Uterus (tissue), 4 donors: ENCODE results near the gene DPP6. TPM values are rescaled to one million over a fixed set of nuclear protein-coding genes. Genes with fewer than 3 reads are reported as not detected.

Source experiments
- DNase-seq, 2 donors: peaks; one replicate each; pipeline ENCODE4 v3.0.0-alpha.2; 2019 to 2020
- H3K27ac ChIP-seq, 2 donors: fragments of 200-600 bp; sonication (generic); 1 replicate in 1 of 2; 2 replicates in 1 of 2; pipeline ENCODE4 v1.5.1; 2016 to 2018
- H3K27me3 ChIP-seq, 2 donors: fragments of 200-600 bp; sonication (generic); one replicate each; pipeline ENCODE4 v1.5.1; 2018 to 2019; ENCODE audit warnings: control low read depth in 1 of 2
- H3K36me3 ChIP-seq, 2 donors: fragments of 200-600 bp; sonication (generic); one replicate each; pipeline ENCODE4 v1.5.1; 2019; ENCODE audit warnings: control low read depth in 1 of 2
- H3K4me1 ChIP-seq, 2 donors: fragments of 200-600 bp; sonication (generic); one replicate each; pipeline ENCODE4 v1.5.1; 2018 to 2019; ENCODE audit warnings: control low read depth in 1 of 2
- H3K4me3 ChIP-seq, 2 donors: fragments of 200-600 bp; sonication (generic); 1 replicate in 1 of 2; 2 replicates in 1 of 2; pipeline ENCODE4 v1.5.1; 2018 to 2019; ENCODE audit warnings: mild to moderate bottlenecking in 1 of 2
- H3K9me3 ChIP-seq, 2 donors: fragments of 200-600 bp; sonication (generic); one replicate each; pipeline ENCODE4 v1.5.1; 2019; ENCODE audit warnings: control low read depth in 1 of 2
- CTCF ChIP-seq, 4 experiments: fragments of 200-600 bp in 2 of 4; fragments of 450-650 bp in 2 of 4; sonication (generic) in 2 of 4; IDR thresholded peaks; one replicate each; pipeline ENCODE4 v1.5.1; 2016 to 2019; ENCODE audit warnings: antibody characterized with exemption in 4 of 4, mild to moderate bottlenecking in 2 of 4, moderate library complexity in 1 of 4
- POLR2A ChIP-seq, 2 donors: fragments of 450-650 bp; IDR thresholded peaks; one replicate each; pipeline ENCODE4 v1.6.1; 2016; ENCODE audit warnings: antibody characterized with exemption in 2 of 2, mild to moderate bottlenecking in 1 of 2, moderate library complexity in 1 of 2
- intact Hi-C: fragments of 100-400 bp; cut with DNase I; formaldehyde crosslinking; loops from one replicate; pipeline ENCODE4 v1.15.1; 2023; ENCODE audit warnings: low total_unique reads
- total RNA-seq, 4 donors: library from RNA; depleted of rRNA in 3 of 4; stranded (reverse); fragments of >200 nt in 3 of 4; gene quantifications; one replicate each; pipeline versions ENCODE4 v1.1.0 to v1.2.4, GENCODE V29; 2014 to 2023
- donor health status: DM: yes; HTN: yes; CAD: no.

Gene DPP6
- total RNA-seq, 4 donors from 2014 or later: 4.1 to 107 (median 42.7) TPM

GRCh38 chr7:154888690-154889089 is 836.5 kb downstream of the DPP6 start:
- no peak overlapping the region for H3K4me3 ChIP-seq
- intact Hi-C loops: no loop called here
- no peak for DNase-seq
- no peaks in the 10 kb centered on the region for H3K4me1 ChIP-seq
- no peaks in the 10 kb centered on the region for H3K9me3 ChIP-seq
- no peak for TF ChIP-seq CTCF (IDR thresholded peaks at IDR 0.05)
- TF ChIP-seq POLR2A (IDR thresholded peaks at IDR 0.05): no peak
- no peaks in the 10 kb centered on the region for H3K36me3 ChIP-seq
- H3K27ac ChIP-seq: no peak overlapping the region
- H3K27me3 ChIP-seq: no peaks in the 10 kb centered on the region

GRCh38 chr7:154892459-154892858 is 840.3 kb downstream of the DPP6 start:
- intact Hi-C loops: no loop called here
- Histone ChIP-seq H3K4me3 (no peak overlapping the region), H3K27ac (no peak overlapping the region), H3K36me3 (no peaks in the 10 kb centered on the region), H3K9me3 (no peaks in the 10 kb centered on the region), H3K4me1 (no peaks in the 10 kb centered on the region), H3K27me3 (no peaks in the 10 kb centered on the region)
- TF ChIP-seq POLR2A (IDR thresholded peaks at IDR 0.05) (no peak), CTCF (IDR thresholded peaks at IDR 0.05) (no peak)
- DNase-seq: no peak

- intact Hi-C loops: no loop called here
- TF ChIP-seq POLR2A (IDR thresholded peaks at IDR 0.05) (no peak), CTCF (IDR thresholded peaks at IDR 0.05) (no peak)
- no peaks in the 10 kb centered on the region for H3K27me3 ChIP-seq
- no peak overlapping the region for H3K27ac ChIP-seq
- no peak overlapping the region for H3K4me3 ChIP-seq
- H3K9me3 ChIP-seq: no peaks in the 10 kb centered on the region
- no peaks in the 10 kb centered on the region for H3K36me3 ChIP-seq
- no peak for DNase-seq
- H3K4me1 ChIP-seq: no peaks in the 10 kb centered on the region
Measured at GRCh38 chr7:154896076-154896475, 843.9 kb downstream of the DPP6 start.

GRCh38 chr7:154898973-154899855 is 847.0 kb downstream of the DPP6 start:
- Histone ChIP-seq H3K27ac (no peak overlapping the region), H3K36me3 (no peaks in the 10 kb centered on the region), H3K27me3 (no peaks in the 10 kb centered on the region), H3K4me3 (no peak overlapping the region), H3K9me3 (no peaks in the 10 kb centered on the region), H3K4me1 (no peaks in the 10 kb centered on the region)
- intact Hi-C loops: no loop called here
- DNase-seq: no peak
- TF ChIP-seq POLR2A (IDR thresholded peaks at IDR 0.05): no peak
- no peak for TF ChIP-seq CTCF (IDR thresholded peaks at IDR 0.05)

GRCh38 chr7:154899862-154900261 is 847.7 kb downstream of the DPP6 start:
- Histone ChIP-seq H3K4me3 (no peak overlapping the region), H3K27ac (no peak overlapping the region), H3K4me1 (no peaks in the 10 kb centered on the region), H3K27me3 (no peaks in the 10 kb centered on the region), H3K9me3 (no peaks in the 10 kb centered on the region), H3K36me3 (no peaks in the 10 kb centered on the region)
- intact Hi-C loops: no loop called here
- no peak for DNase-seq
- no peak for TF ChIP-seq CTCF (IDR thresholded peaks at IDR 0.05)
- no peak for TF ChIP-seq POLR2A (IDR thresholded peaks at IDR 0.05)
